HL-60 (cell line): ENCODE measurements around the gene MGAT5B.

Experiments
- CTCF ChIP-seq: IDR thresholded peaks from one replicate; pipeline ENCODE4 v1.5.1; 2011; ENCODE audit warnings: low read length, control low read depth, inconsistent platforms; ENCODE audit not compliant: insufficient read depth
- GABPA ChIP-seq: IDR thresholded peaks from 2 replicates; pipeline ENCODE4 v1.6.1; 2012; ENCODE audit warnings: low read depth

- TF ChIP-seq CTCF = no peak
- no peak for TF ChIP-seq GABPA
Observed at GRCh38 chr17:76884995-76885893, 17.0 kb downstream of the MGAT5B start.
